ENCODE measurements around the gene PLXNA2.

GRCh38 chr1:208240662-208241355 lies 3.4 kb downstream of the PLXNA2 start:
- TF ChIP-seq GATA2 (IDR thresholded peaks at IDR 0.05; ENCODE audit: low read depth, low read length) (no peak), GATA3 (IDR thresholded peaks at IDR 0.05; ENCODE audit: low read depth, low read length) (no peak)
